Left renal pelvis (tissue), 4 donors: ENCODE results near the gene THYN1. TPM values are rescaled to one million over a fixed set of nuclear protein-coding genes. Genes with fewer than 3 reads are reported as not detected.

Experiments
- DNase-seq, 4 donors: peaks; one replicate each; pipeline ENCODE4 v3.0.0-alpha.2; 2013; ENCODE audit warnings: low read depth in 4 of 4, low spot score in 3 of 4
- polyA plus RNA-seq, 4 donors: library from polyadenylated mRNA; unstranded; fragments of 120-200 nt; gene quantifications; one replicate each; pipeline ENCODE4 v1.2.1, GENCODE V29; 2013; ENCODE audit not compliant: insufficient read length in 4 of 4

THYN1 gene
- polyA plus RNA-seq, 4 donors, result 53.0 to 83.6 (median 73.5) TPM

- DNase-seq, result no peak
These were observed 26.3 kb downstream of the THYN1 start for GRCh38 chr11:134226806-134227325.

- DNase-seq, result peak in 1 of 4 donors; percentile 31
These were observed 28.2 kb downstream of the THYN1 start for GRCh38 chr11:134224710-134225664.

GRCh38 chr11:134223836-134224709, 29.1 kb downstream of the THYN1 start, which contains the start of the genes NCAPD3 and VPS26B:
Gene NCAPD3, minus strand, starts transcription at chr11:134223967. Its CDS starts 41 bp downstream, at chr11:134223926.
Gene VPS26B, plus strand, starts transcription at chr11:134224671. Its CDS starts 452 bp downstream, at chr11:134225123.
- peak; percentile 89 to 94 (median 92) for DNase-seq

GRCh38 chr11:134223121-134223520, 30.0 kb downstream of the THYN1 start:
- DNase-seq, result no peak

- no peak for DNase-seq
These were observed 36.3 kb downstream of the THYN1 start for GRCh38 chr11:134216816-134217215.

GRCh38 chr11:134215836-134216235, 37.3 kb downstream of the THYN1 start:
- DNase-seq, result no peak

GRCh38 chr11:134207538-134208239, 45.5 kb downstream of the THYN1 start:
- DNase-seq, result no peak

GRCh38 chr11:134206185-134206584, 47.0 kb downstream of the THYN1 start:
- DNase-seq, result no peak

- DNase-seq, result no peak
These were observed 47.4 kb downstream of the THYN1 start for GRCh38 chr11:134205729-134206128.

- DNase-seq, result no peak
These were observed 50.5 kb downstream of the THYN1 start for GRCh38 chr11:134202661-134203060.

GRCh38 chr11:134200688-134201087, 52.5 kb downstream of the THYN1 start:
- no peak for DNase-seq

- no peak for DNase-seq
These were observed 53.6 kb downstream of the THYN1 start for GRCh38 chr11:134199531-134199930.

Other genes with a start within 250 kb of the THYN1 start
- 10 to 100 TPM; 52.6 to 59.7 (median 57.0) TPM for gene JAM3, start 184.3 kb downstream of the THYN1 start, polyA plus RNA-seq
- 10 to 100 TPM; 23.7 to 36.5 (median 29.9) TPM for gene NCAPD3, start 29.4 kb downstream of the THYN1 start, polyA plus RNA-seq
- 10 to 100 TPM; 42.9 to 64.8 (median 47.9) TPM for gene VPS26B, start 28.7 kb downstream of the THYN1 start, polyA plus RNA-seq
- 10 to 100 TPM; 22.3 to 54.8 (median 40.1) TPM for gene ACAD8, start 216 bp upstream of the THYN1 start, polyA plus RNA-seq
- gene GLB1L3, start 23.0 kb upstream of the THYN1 start, polyA plus RNA-seq, result 1 to 10 TPM in 3 of 4 donors, under 1 TPM in 1; 0.27 to 1.5 (median 1.2) TPM
- gene GLB1L2, start 78.6 kb upstream of the THYN1 start, polyA plus RNA-seq, result 10 to 100 TPM in 3 of 4 donors, 1 to 10 TPM in 1; 2.1 to 19.8 (median 18.6) TPM
- gene B3GAT1, start 158.9 kb upstream of the THYN1 start, polyA plus RNA-seq, result 1 to 10 TPM; 1.3 to 4.4 (median 3.1) TPM